ENCODE results near the gene SLC17A4. TPM values are rescaled to one million over a fixed set of nuclear protein-coding genes. Genes with fewer than 3 reads are reported as not detected.

SLC17A4 gene
- total RNA-seq, 1 experiment from 2014 or later = not detected

DNA sequence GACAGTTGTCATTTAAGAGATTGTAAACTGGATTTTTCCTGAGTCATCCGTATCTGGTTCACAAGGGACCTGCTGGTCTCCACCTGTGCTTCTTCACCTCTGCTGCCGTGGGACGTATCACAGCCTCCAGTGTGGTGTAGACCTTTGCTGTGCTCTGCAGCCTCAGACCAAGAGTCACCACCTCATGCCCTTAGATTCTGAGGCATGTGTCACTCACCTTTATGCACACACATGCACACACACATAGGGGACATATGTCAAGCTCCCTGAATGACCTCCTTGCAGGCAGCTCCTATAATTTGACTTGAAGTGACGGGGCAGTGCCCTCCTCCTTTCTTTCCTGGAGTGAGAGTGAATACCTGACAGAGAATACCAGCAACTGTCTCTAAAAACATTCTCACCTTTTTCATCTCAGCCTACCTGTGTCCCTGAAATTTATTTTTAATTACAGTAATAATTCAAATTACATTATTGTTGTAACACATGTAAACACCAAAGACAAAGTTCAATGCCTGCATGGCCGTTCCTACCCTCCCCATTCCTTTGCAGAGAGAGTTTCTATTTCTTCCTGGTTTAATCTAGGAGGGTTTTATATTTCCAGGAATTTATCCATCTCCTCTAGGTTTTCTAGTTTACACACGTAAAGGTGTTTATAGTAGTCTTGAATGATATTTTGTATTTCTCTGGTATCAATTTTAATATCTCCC is 3.5 kb downstream of the SLC17A4 start:
- no peak for DNase-seq (ENCODE audit: low spot score)
- BruUV-seq (replicated peaks) = no TSS peak
- ChIA-PET CTCF (no interaction called here), POLR2A (ENCODE audit: low non-redundant PET) (no interaction called here)
- no peak overlapping the region for H3K4me3 ChIP-seq (ENCODE audit: low read depth, low read length, poor library complexity, severe bottlenecking)
- H3K27ac ChIP-seq (ENCODE audit: low read depth, low read length, poor library complexity, severe bottlenecking) = no peak overlapping the region
- TF ChIP-seq EZH2 (IDR thresholded peaks at IDR 0.05; ENCODE audit: borderline replicate concordance, low read depth, low read length, poor library complexity, severe bottlenecking) = no peak
- no peaks in the 10 kb centered on the region for H3K9me3 ChIP-seq (ENCODE audit: low read depth, low read length, poor library complexity, severe bottlenecking)
- intact Hi-C loops (cut with micrococcal nuclease; ENCODE audit: unreplicated experiment) = no loop called here
- no peaks in the 10 kb centered on the region for H3K36me3 ChIP-seq (ENCODE audit: insufficient read depth, low read length, poor library complexity, severe bottlenecking)
- H3K4me1 ChIP-seq (ENCODE audit: insufficient read depth, low read length, poor library complexity, severe bottlenecking) = no peaks in the 10 kb centered on the region
- H3K27me3 ChIP-seq (replicated peaks; ENCODE audit: insufficient read depth, low read depth, low read length, poor library complexity) = no peaks in the 10 kb centered on the region

DNA sequence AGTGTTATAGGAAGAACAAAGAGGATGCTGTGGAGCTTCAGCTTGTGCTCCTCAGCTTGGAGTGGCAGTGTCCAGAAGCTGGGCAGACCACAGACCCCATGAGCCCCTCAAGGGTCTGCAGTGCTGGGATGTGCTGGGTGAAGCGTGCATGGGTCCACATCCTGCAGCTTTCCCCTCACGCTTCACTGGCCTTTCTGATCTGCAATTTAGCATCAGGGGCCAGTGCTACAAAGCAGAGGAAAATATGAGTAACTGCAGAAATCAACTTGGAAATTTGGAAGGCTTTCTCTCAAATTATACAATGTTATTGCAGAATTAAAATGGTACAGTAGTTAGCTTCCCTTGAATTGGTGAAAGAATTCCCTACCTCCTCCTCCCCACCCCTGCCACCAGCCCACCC is 10.1 kb downstream of the SLC17A4 start:
- CTCF ChIA-PET = interaction anchor here (0.6 kb wide), 2 partner anchors 147 to 1181 kb away, joined by 4 read pairs; no protein-coding TSS in a partner anchor
- no TSS peak for BruUV-seq (replicated peaks)
- Histone ChIP-seq H3K4me3 (ENCODE audit: low read depth, low read length, poor library complexity, severe bottlenecking) (no peak overlapping the region), H3K27me3 (replicated peaks; ENCODE audit: insufficient read depth, low read depth, low read length, poor library complexity) (no peaks in the 10 kb centered on the region), H3K9me3 (ENCODE audit: low read depth, low read length, poor library complexity, severe bottlenecking) (no peaks in the 10 kb centered on the region), H3K36me3 (ENCODE audit: insufficient read depth, low read length, poor library complexity, severe bottlenecking) (no peaks in the 10 kb centered on the region), H3K4me1 (ENCODE audit: insufficient read depth, low read length, poor library complexity, severe bottlenecking) (no peaks in the 10 kb centered on the region), H3K27ac (ENCODE audit: low read depth, low read length, poor library complexity, severe bottlenecking) (no peak overlapping the region)
- POLR2A ChIA-PET (ENCODE audit: low non-redundant PET) = interaction anchor here (0.6 kb wide), 1 partner anchor 394 kb away, joined by 23 read pairs; no protein-coding TSS in a partner anchor
- DNase-seq (ENCODE audit: low spot score) = no peak
- TF ChIP-seq, protein P1, sequence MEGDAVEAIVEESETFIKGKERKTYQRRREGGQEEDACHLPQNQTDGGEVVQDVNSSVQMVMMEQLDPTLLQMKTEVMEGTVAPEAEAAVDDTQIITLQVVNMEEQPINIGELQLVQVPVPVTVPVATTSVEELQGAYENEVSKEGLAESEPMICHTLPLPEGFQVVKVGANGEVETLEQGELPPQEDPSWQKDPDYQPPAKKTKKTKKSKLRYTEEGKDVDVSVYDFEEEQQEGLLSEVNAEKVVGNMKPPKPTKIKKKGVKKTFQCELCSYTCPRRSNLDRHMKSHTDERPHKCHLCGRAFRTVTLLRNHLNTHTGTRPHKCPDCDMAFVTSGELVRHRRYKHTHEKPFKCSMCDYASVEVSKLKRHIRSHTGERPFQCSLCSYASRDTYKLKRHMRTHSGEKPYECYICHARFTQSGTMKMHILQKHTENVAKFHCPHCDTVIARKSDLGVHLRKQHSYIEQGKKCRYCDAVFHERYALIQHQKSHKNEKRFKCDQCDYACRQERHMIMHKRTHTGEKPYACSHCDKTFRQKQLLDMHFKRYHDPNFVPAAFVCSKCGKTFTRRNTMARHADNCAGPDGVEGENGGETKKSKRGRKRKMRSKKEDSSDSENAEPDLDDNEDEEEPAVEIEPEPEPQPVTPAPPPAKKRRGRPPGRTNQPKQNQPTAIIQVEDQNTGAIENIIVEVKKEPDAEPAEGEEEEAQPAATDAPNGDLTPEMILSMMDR (conservative IDR thresholded peaks at IDR 0.05; ENCODE audit: low read depth, low read length) = no peak
- no peak for TF ChIP-seq EZH2 (IDR thresholded peaks at IDR 0.05; ENCODE audit: borderline replicate concordance, low read depth, low read length, poor library complexity, severe bottlenecking)
- intact Hi-C loops (cut with micrococcal nuclease; ENCODE audit: unreplicated experiment) = no loop called here

DNA sequence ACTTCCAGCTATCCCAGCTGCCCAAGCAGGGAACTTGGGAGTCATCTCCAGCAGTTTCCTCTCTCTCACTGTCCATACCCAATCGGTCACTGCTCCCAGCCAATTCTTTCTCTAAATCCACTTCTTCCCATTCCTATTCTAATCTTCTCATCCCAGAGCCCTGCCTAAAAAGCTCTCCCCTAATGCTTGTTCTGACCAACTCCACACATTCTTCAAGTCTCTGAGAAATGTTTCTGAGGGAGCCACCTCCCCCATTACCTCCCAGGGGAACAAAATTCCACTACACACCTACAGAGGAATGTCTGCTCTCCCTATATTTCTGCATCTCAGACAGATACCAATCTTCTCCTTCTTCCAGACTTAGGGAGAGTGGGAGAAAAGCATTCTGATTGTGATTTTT is 14.0 kb downstream of the SLC17A4 start:
- H3K4me3 ChIP-seq (ENCODE audit: low read depth, low read length, poor library complexity, severe bottlenecking) = no peak overlapping the region
- no TSS peak for BruUV-seq (replicated peaks)
- intact Hi-C loops (cut with micrococcal nuclease; ENCODE audit: unreplicated experiment) = no loop called here
- no peak for DNase-seq (ENCODE audit: low spot score)
- H3K27ac ChIP-seq (ENCODE audit: low read depth, low read length, poor library complexity, severe bottlenecking) = no peak overlapping the region
- H3K4me1 ChIP-seq (ENCODE audit: insufficient read depth, low read length, poor library complexity, severe bottlenecking) = no peaks in the 10 kb centered on the region
- no peaks in the 10 kb centered on the region for H3K9me3 ChIP-seq (ENCODE audit: low read depth, low read length, poor library complexity, severe bottlenecking)
- H3K27me3 ChIP-seq (replicated peaks; ENCODE audit: insufficient read depth, low read depth, low read length, poor library complexity) = no peaks in the 10 kb centered on the region
- CTCF ChIA-PET = no interaction called here
- H3K36me3 ChIP-seq (ENCODE audit: insufficient read depth, low read length, poor library complexity, severe bottlenecking) = no peaks in the 10 kb centered on the region
- POLR2A ChIA-PET (ENCODE audit: low non-redundant PET) = no interaction called here
- TF ChIP-seq, protein P1 (conservative IDR thresholded peaks at IDR 0.05; ENCODE audit: low read depth, low read length) = no peak

DNA sequence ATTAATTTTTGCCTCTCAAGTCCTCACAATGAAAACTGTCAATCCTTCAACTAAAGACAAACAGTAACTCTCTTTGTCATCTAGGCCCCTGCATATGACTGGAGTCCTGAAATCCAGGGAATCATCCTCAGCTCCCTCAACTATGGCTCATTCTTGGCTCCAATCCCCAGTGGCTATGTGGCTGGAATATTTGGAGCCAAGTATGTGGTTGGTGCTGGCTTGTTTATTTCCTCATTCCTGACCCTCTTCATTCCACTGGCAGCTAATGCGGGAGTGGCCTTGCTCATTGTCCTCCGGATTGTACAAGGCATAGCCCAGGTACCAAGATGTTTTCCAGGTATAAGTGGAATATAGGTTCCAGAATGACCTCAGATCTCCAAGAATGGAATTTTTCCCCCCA is 15.4 kb downstream of the SLC17A4 start:
- Histone ChIP-seq H3K27ac (ENCODE audit: low read depth, low read length, poor library complexity, severe bottlenecking) (no peak overlapping the region), H3K27me3 (replicated peaks; ENCODE audit: insufficient read depth, low read depth, low read length, poor library complexity) (no peaks in the 10 kb centered on the region), H3K36me3 (ENCODE audit: insufficient read depth, low read length, poor library complexity, severe bottlenecking) (no peaks in the 10 kb centered on the region), H3K9me3 (ENCODE audit: low read depth, low read length, poor library complexity, severe bottlenecking) (no peaks in the 10 kb centered on the region), H3K4me1 (ENCODE audit: insufficient read depth, low read length, poor library complexity, severe bottlenecking) (no peaks in the 10 kb centered on the region), H3K4me3 (ENCODE audit: low read depth, low read length, poor library complexity, severe bottlenecking) (no peak overlapping the region)
- DNase-seq (ENCODE audit: low spot score) = no peak
- intact Hi-C loops (cut with micrococcal nuclease; ENCODE audit: unreplicated experiment) = no loop called here
- TF ChIP-seq, protein P1 (conservative IDR thresholded peaks at IDR 0.05; ENCODE audit: low read depth, low read length) = no peak
- TF ChIP-seq EZH2 (IDR thresholded peaks at IDR 0.05; ENCODE audit: borderline replicate concordance, low read depth, low read length, poor library complexity, severe bottlenecking) = no peak
- no TSS peak for BruUV-seq (replicated peaks)
- CTCF ChIA-PET = no interaction called here
- POLR2A ChIA-PET (ENCODE audit: low non-redundant PET) = no interaction called here
